ENCODE data around the gene HACE1. TPM values are rescaled to one million over a fixed set of nuclear protein-coding genes. Genes with fewer than 3 reads are reported as not detected.
"Not testable (repeated sequence)": the region's sequence is repeated elsewhere in the genome, so short reads cannot be mapped to it uniquely, and the experiment has no call there.

The HACE1 gene
- total RNA-seq, 2 experiments from 2014 or later, result 21.6 to 22.4 TPM

- no peak for DNase-seq
These were observed 46.2 kb downstream of the HACE1 start for GRCh38 chr6:104813552-104813951.

GRCh38 chr6:104809116-104809515, 50.6 kb downstream of the HACE1 start:
- no peak overlapping the region for H3K27ac Mint-ChIP-seq
- no peaks in the 10 kb centered on the region for H3K27me3 Mint-ChIP-seq
- H3K4me1 Mint-ChIP-seq, result no peaks in the 10 kb centered on the region
- no peak for DNase-seq
- H3K4me3 Mint-ChIP-seq, result no peak overlapping the region
- CTCF ChIA-PET, result no interaction called here
- peaks cover 36% of the 10 kb centered on the region for H3K36me3 Mint-ChIP-seq (ENCODE audit: low read depth)
- peaks cover 11% of the 10 kb centered on the region for H3K9me3 Mint-ChIP-seq
- POLR2A ChIA-PET, result no interaction called here

More at GRCh38 chr6:104813552-104813951, 46.2 kb downstream of the HACE1 start:
- Mint-ChIP-seq H3K4me1 (peaks cover 2% of the 10 kb centered on the region), H3K9me3 (peaks cover 17% of the 10 kb centered on the region), H3K27ac (no peak overlapping the region), H3K27me3 (no peaks in the 10 kb centered on the region), H3K36me3 (ENCODE audit: low read depth) (peaks cover 41% of the 10 kb centered on the region), H3K4me3 (no peak overlapping the region)
- CTCF ChIA-PET, result no interaction called here
- POLR2A ChIA-PET, result no interaction called here

- H3K27me3 Mint-ChIP-seq, H3K27ac Mint-ChIP-seq, DNase-seq, POLR2A ChIA-PET, H3K4me1 Mint-ChIP-seq, H3K4me3 Mint-ChIP-seq, CTCF ChIA-PET: not testable (repeated sequence)
- Mint-ChIP-seq H3K36me3 (ENCODE audit: low read depth) (peaks cover 42% of the 10 kb centered on the region), H3K9me3 (peaks cover 16% of the 10 kb centered on the region)
These were observed 54.4 kb downstream of the HACE1 start for GRCh38 chr6:104805335-104805734.

GRCh38 chr6:104799134-104799657, 60.5 kb downstream of the HACE1 start:
- Mint-ChIP-seq H3K36me3 (ENCODE audit: low read depth) (peaks cover 20% of the 10 kb centered on the region), H3K9me3 (peaks cover 11% of the 10 kb centered on the region), H3K4me1 (no peaks in the 10 kb centered on the region), H3K27me3 (no peaks in the 10 kb centered on the region), H3K27ac (no peak overlapping the region), H3K4me3 (no peak overlapping the region)
- ChIA-PET CTCF (interaction anchor here (1.3 kb wide), 1 partner anchor 9 kb away, joined by 3 read pairs; no protein-coding TSS in a partner anchor), POLR2A (no interaction called here)
- DNase-seq, result no peak

- H3K4me1 Mint-ChIP-seq, result no peaks in the 10 kb centered on the region
- ChIA-PET CTCF (interaction anchor here (0.7 kb wide), 1 partner anchor 26 kb away, joined by 4 read pairs; no protein-coding TSS in a partner anchor), POLR2A (no interaction called here)
- no peak overlapping the region for H3K4me3 Mint-ChIP-seq
- H3K27ac Mint-ChIP-seq, result no peak overlapping the region
- no peaks in the 10 kb centered on the region for H3K27me3 Mint-ChIP-seq
- H3K9me3 Mint-ChIP-seq, result peaks cover 4% of the 10 kb centered on the region
- DNase-seq, result no peak
- H3K36me3 Mint-ChIP-seq (ENCODE audit: low read depth), result peaks cover 8% of the 10 kb centered on the region
These were observed 63.5 kb downstream of the HACE1 start for GRCh38 chr6:104796031-104796785.

GRCh38 chr6:104795363-104795762, 64.4 kb downstream of the HACE1 start:
- Mint-ChIP-seq H3K9me3 (no peaks in the 10 kb centered on the region), H3K27me3 (no peaks in the 10 kb centered on the region), H3K36me3 (ENCODE audit: low read depth) (no peaks in the 10 kb centered on the region), H3K4me3 (no peak overlapping the region), H3K4me1 (peaks cover 4% of the 10 kb centered on the region), H3K27ac (no peak overlapping the region)
- DNase-seq, result no peak
- ChIA-PET POLR2A (no interaction called here), CTCF (interaction anchor here (0.7 kb wide), 1 partner anchor 25 kb away, joined by 4 read pairs; no protein-coding TSS in a partner anchor)

GRCh38 chr6:104789770-104790190, 69.9 kb downstream of the HACE1 start:
- Mint-ChIP-seq H3K4me1 (peaks cover 42% of the 10 kb centered on the region), H3K36me3 (ENCODE audit: low read depth) (peaks cover 12% of the 10 kb centered on the region), H3K27me3 (no peaks in the 10 kb centered on the region), H3K27ac (peak overlapping the region; percentile 92), H3K4me3 (peak overlapping the region; percentile 55), H3K9me3 (no peaks in the 10 kb centered on the region)
- CTCF ChIA-PET, result interaction anchor here (0.6 to 3.1 kb wide), 25 partner anchors 9 to 1294 kb away, joined by 3 to 31 read pairs (median 4); partner anchors contain the start of gene HACE1
- DNase-seq, result no peak
- POLR2A ChIA-PET, result interaction anchor here (0.9 to 1.6 kb wide), 3 partner anchors 15 to 105 kb away, joined by 3 to 4 read pairs (median 4); no protein-coding TSS in a partner anchor

GRCh38 chr6:104788400-104788799, 71.3 kb downstream of the HACE1 start:
- CTCF ChIA-PET, result interaction anchor here (0.7 to 3.1 kb wide), 5 partner anchors 11 to 289 kb away, joined by 3 to 31 read pairs (median 4); partner anchors contain the start of gene HACE1

GRCh38 chr6:104787305-104787704, 72.4 kb downstream of the HACE1 start:
- POLR2A ChIA-PET, result no interaction called here

More at GRCh38 chr6:104788400-104788799, 71.3 kb downstream of the HACE1 start:
- Mint-ChIP-seq H3K27ac (peak overlapping the region; percentile 71), H3K4me3 (peak overlapping the region; percentile 11), H3K9me3 (no peaks in the 10 kb centered on the region), H3K4me1 (peaks cover 44% of the 10 kb centered on the region), H3K36me3 (ENCODE audit: low read depth) (peaks cover 18% of the 10 kb centered on the region), H3K27me3 (no peaks in the 10 kb centered on the region)
- DNase-seq, result no peak
- POLR2A ChIA-PET, result interaction anchor here (1.6 kb wide), 1 partner anchor 13 kb away, joined by 4 read pairs; no protein-coding TSS in a partner anchor

GRCh38 chr6:104784884-104785283, 74.8 kb downstream of the HACE1 start:
- peaks cover 42% of the 10 kb centered on the region for H3K36me3 Mint-ChIP-seq (ENCODE audit: low read depth)
- no peak for DNase-seq
- ChIA-PET CTCF (no interaction called here), POLR2A (no interaction called here)
- peaks cover 35% of the 10 kb centered on the region for H3K4me1 Mint-ChIP-seq
- H3K27me3 Mint-ChIP-seq, result no peaks in the 10 kb centered on the region
- no peak overlapping the region for H3K27ac Mint-ChIP-seq
- H3K4me3 Mint-ChIP-seq, result no peak overlapping the region
- H3K9me3 Mint-ChIP-seq, result no peaks in the 10 kb centered on the region

More at GRCh38 chr6:104787305-104787704, 72.4 kb downstream of the HACE1 start:
- H3K27ac Mint-ChIP-seq, result peak overlapping the region; percentile 66
- peak overlapping the region; percentile 6 for H3K4me3 Mint-ChIP-seq
- DNase-seq, result no peak
- CTCF ChIA-PET, result no interaction called here
- no peaks in the 10 kb centered on the region for H3K9me3 Mint-ChIP-seq
- H3K27me3 Mint-ChIP-seq, result no peaks in the 10 kb centered on the region
- H3K36me3 Mint-ChIP-seq (ENCODE audit: low read depth), result peaks cover 22% of the 10 kb centered on the region
- peaks cover 44% of the 10 kb centered on the region for H3K4me1 Mint-ChIP-seq

- peaks cover 7% of the 10 kb centered on the region for H3K4me1 Mint-ChIP-seq
- H3K27me3 Mint-ChIP-seq, result no peaks in the 10 kb centered on the region
- H3K4me3 Mint-ChIP-seq, result no peak overlapping the region
- DNase-seq, result no peak
- H3K27ac Mint-ChIP-seq, result no peak overlapping the region
- H3K9me3 Mint-ChIP-seq, result no peaks in the 10 kb centered on the region
- POLR2A ChIA-PET, result interaction anchor here (0.9 kb wide), 1 partner anchor 88 kb away, joined by 3 read pairs; no protein-coding TSS in a partner anchor
- CTCF ChIA-PET, result interaction anchor here (0.9 to 5.3 kb wide), 4 partner anchors 18 to 88 kb away, joined by 3 to 66 read pairs (median 4); no protein-coding TSS in a partner anchor
- peaks cover 5% of the 10 kb centered on the region for H3K36me3 Mint-ChIP-seq (ENCODE audit: low read depth)
These were observed 88.4 kb downstream of the HACE1 start for GRCh38 chr6:104771258-104771832.

- Mint-ChIP-seq H3K27ac (no peak overlapping the region), H3K4me1 (peaks cover 7% of the 10 kb centered on the region), H3K9me3 (no peaks in the 10 kb centered on the region), H3K27me3 (no peaks in the 10 kb centered on the region), H3K36me3 (ENCODE audit: low read depth) (peaks cover 11% of the 10 kb centered on the region), H3K4me3 (no peak overlapping the region)
- DNase-seq, result no peak
- ChIA-PET CTCF (interaction anchor here (0.9 to 5.3 kb wide), 2 partner anchors 21 to 85 kb away, joined by 4 to 66 read pairs; no protein-coding TSS in a partner anchor), POLR2A (no interaction called here)
These were observed 90.8 kb downstream of the HACE1 start for GRCh38 chr6:104768906-104769305.

GRCh38 chr6:104766595-104766994, 93.1 kb downstream of the HACE1 start:
- CTCF ChIA-PET, result interaction anchor here (0.7 to 5.3 kb wide), 2 partner anchors 9 to 83 kb away, joined by 3 to 66 read pairs; no protein-coding TSS in a partner anchor

More at GRCh38 chr6:104766595-104766994, 93.1 kb downstream of the HACE1 start:
- POLR2A ChIA-PET, result no interaction called here
- DNase-seq, result no peak
- H3K27me3 Mint-ChIP-seq, result no peaks in the 10 kb centered on the region
- H3K4me3 Mint-ChIP-seq, result no peak overlapping the region
- peaks cover 19% of the 10 kb centered on the region for H3K36me3 Mint-ChIP-seq (ENCODE audit: low read depth)
- H3K27ac Mint-ChIP-seq, result no peak overlapping the region
- H3K4me1 Mint-ChIP-seq, result peaks cover 7% of the 10 kb centered on the region
- no peaks in the 10 kb centered on the region for H3K9me3 Mint-ChIP-seq
